Karpas-422 (cell line): ENCODE data around the gene AXIN2. TPM values are rescaled to one million over a fixed set of nuclear protein-coding genes. Genes with fewer than 3 reads are reported as not detected.
"Not testable (repeated sequence)": the region's sequence is repeated elsewhere in the genome, so short reads cannot be mapped to it uniquely, and the experiment has no call there.

ENCODE experiments used
- DNase-seq: peaks from one replicate; pipeline ENCODE4 v3.0.0-alpha.2; 2015
- H2AFZ ChIP-seq: fragments of 200-600 bp; sonication (generic); 2 replicates; pipeline ENCODE4 v1.6.1; 2014; ENCODE audit warnings: antibody characterized with exemption, low read length, mixed read lengths
- H3K27ac ChIP-seq: fragments of 200-600 bp; sonication (generic); 2 replicates; pipeline ENCODE4 v1.5.1; 2014; ENCODE audit warnings: mild to moderate bottlenecking, low read length, moderate library complexity
- H3K27me3 ChIP-seq: fragments of 200-600 bp; sonication (generic); 2 replicates; pipeline ENCODE4 v1.6.1; 2014; ENCODE audit warnings: low read length, mixed read lengths
- H3K36me3 ChIP-seq: fragments of 200-600 bp; sonication (generic); 2 replicates; pipeline ENCODE4 v1.6.1; 2014; ENCODE audit warnings: low read length, mixed read lengths; ENCODE audit not compliant: insufficient read depth
- H3K4me1 ChIP-seq: fragments of 200-600 bp; sonication (generic); 2 replicates; pipeline ENCODE4 v1.6.1; 2014; ENCODE audit warnings: mild to moderate bottlenecking, low read length, mixed read lengths
- H3K4me2 ChIP-seq: fragments of 200-600 bp; sonication (generic); 2 replicates; pipeline ENCODE4 v1.6.1; 2014; ENCODE audit warnings: low read length, low read depth, mild to moderate bottlenecking; ENCODE audit not compliant: poor library complexity, severe bottlenecking
- H3K4me3 ChIP-seq: fragments of 200-600 bp; sonication (generic); 2 replicates; pipeline ENCODE4 v1.5.1; 2014; ENCODE audit warnings: mild to moderate bottlenecking, antibody characterized with exemption, low read length, mixed read lengths
- H3K79me2 ChIP-seq: fragments of 200-600 bp; sonication (generic); 2 replicates; pipeline ENCODE4 v1.6.1; 2014; ENCODE audit warnings: mild to moderate bottlenecking, low read length, mixed read lengths
- H3K9ac ChIP-seq: fragments of 200-600 bp; sonication (generic); 2 replicates; pipeline ENCODE4 v1.6.0; 2014; ENCODE audit warnings: low read length
- H3K9me2 ChIP-seq: fragments of 200-600 bp; sonication (generic), shearing (Covaris generic); replicated peaks from 2 replicates; pipeline ENCODE4 v1.6.0; 2014; ENCODE audit warnings: mild to moderate bottlenecking, low read length, moderate library complexity; ENCODE audit not compliant: insufficient read depth
- H3K9me3 ChIP-seq: fragments of 300-700, 200-600 bp; sonication (generic); 2 replicates; pipeline ENCODE4 v1.6.1; 2014; ENCODE audit warnings: low read length, mixed read lengths
- H4K20me1 ChIP-seq: fragments of 200-600 bp; sonication (generic); 2 replicates; pipeline ENCODE4 v1.6.1; 2014; ENCODE audit warnings: mild to moderate bottlenecking, antibody characterized with exemption, low read length, low read depth; ENCODE audit not compliant: insufficient read depth
- total RNA-seq: library from RNA; depleted of rRNA; stranded (reverse); fragments of >200 nt; shearing (Covaris generic); gene quantifications from 2 replicates; pipeline ENCODE4 v1.2.3, GENCODE V29; 2014; ENCODE audit warnings: low replicate concordance

AXIN2 gene
- total RNA-seq, 1 experiment from 2014 or later: not detected

GRCh38 chr17:65495122-65496055 is 66.1 kb downstream of the AXIN2 start:
- H3K79me2 ChIP-seq: no peaks in the 10 kb centered on the region
- no peak overlapping the region for H2AFZ ChIP-seq
- H3K9me2 ChIP-seq: no peaks in the 10 kb centered on the region; the same call in 1 of the 2 replicates
- H3K9me3 ChIP-seq: no peaks in the 10 kb centered on the region
- DNase-seq: no peak
- H3K4me1 ChIP-seq: no peaks in the 10 kb centered on the region
- H3K4me2 ChIP-seq: no peak overlapping the region
- no peaks in the 10 kb centered on the region for H4K20me1 ChIP-seq
- H3K36me3 ChIP-seq: no peaks in the 10 kb centered on the region
- H3K27me3 ChIP-seq: no peaks in the 10 kb centered on the region
- no peak overlapping the region for H3K9ac ChIP-seq
- H3K4me3 ChIP-seq: no peak overlapping the region
- no peak overlapping the region for H3K27ac ChIP-seq

GRCh38 chr17:65489413-65490155 is 71.9 kb downstream of the AXIN2 start:
- Histone ChIP-seq H3K4me3 (no peak overlapping the region), H3K9ac (no peak overlapping the region), H3K4me2 (no peak overlapping the region), H4K20me1 (no peaks in the 10 kb centered on the region), H3K79me2 (no peaks in the 10 kb centered on the region), H3K9me3 (no peaks in the 10 kb centered on the region), H3K4me1 (no peaks in the 10 kb centered on the region), H3K9me2 (no peaks in the 10 kb centered on the region), H3K36me3 (no peaks in the 10 kb centered on the region), H2AFZ (no peak overlapping the region), H3K27me3 (no peaks in the 10 kb centered on the region), H3K27ac (no peak overlapping the region)
- no peak for DNase-seq

- Histone ChIP-seq H3K9me2 (no peaks in the 10 kb centered on the region), H3K27me3 (no peaks in the 10 kb centered on the region), H3K36me3 (no peaks in the 10 kb centered on the region), H3K4me1 (no peaks in the 10 kb centered on the region), H3K79me2 (no peaks in the 10 kb centered on the region), H3K27ac (no peak overlapping the region), H2AFZ (no peak overlapping the region), H4K20me1 (no peaks in the 10 kb centered on the region), H3K9me3 (no peaks in the 10 kb centered on the region), H3K9ac (no peak overlapping the region), H3K4me2 (no peak overlapping the region), H3K4me3 (no peak overlapping the region)
- no peak for DNase-seq
These were observed 72.8 kb downstream of the AXIN2 start for GRCh38 chr17:65488665-65489064.

GRCh38 chr17:65487990-65488389 is 73.5 kb downstream of the AXIN2 start:
- Histone ChIP-seq H4K20me1 (no peaks in the 10 kb centered on the region), H3K9me3 (no peaks in the 10 kb centered on the region), H3K27ac (no peak overlapping the region), H3K9ac (no peak overlapping the region), H2AFZ (no peak overlapping the region), H3K9me2 (no peaks in the 10 kb centered on the region), H3K4me3 (no peak overlapping the region), H3K4me2 (no peak overlapping the region), H3K4me1 (no peaks in the 10 kb centered on the region), H3K27me3 (no peaks in the 10 kb centered on the region), H3K36me3 (no peaks in the 10 kb centered on the region), H3K79me2 (no peaks in the 10 kb centered on the region)
- DNase-seq: no peak

- Histone ChIP-seq H3K4me3 (no peak overlapping the region), H3K79me2 (no peaks in the 10 kb centered on the region), H2AFZ (no peak overlapping the region), H3K4me2 (no peak overlapping the region), H3K9ac (no peak overlapping the region), H3K27ac (no peak overlapping the region), H3K4me1 (no peaks in the 10 kb centered on the region), H4K20me1 (no peaks in the 10 kb centered on the region), H3K27me3 (no peaks in the 10 kb centered on the region), H3K9me3 (no peaks in the 10 kb centered on the region), H3K36me3 (no peaks in the 10 kb centered on the region), H3K9me2 (no peaks in the 10 kb centered on the region)
- DNase-seq: no peak
These were observed 74.3 kb downstream of the AXIN2 start for GRCh38 chr17:65487161-65487560.

GRCh38 chr17:65485388-65486299 is 75.8 kb downstream of the AXIN2 start:
- Histone ChIP-seq H3K4me3 (no peak overlapping the region), H3K27ac (no peak overlapping the region), H3K9me2 (no peaks in the 10 kb centered on the region), H3K4me2 (no peak overlapping the region), H3K4me1 (no peaks in the 10 kb centered on the region), H3K27me3 (no peaks in the 10 kb centered on the region), H3K9ac (no peak overlapping the region), H2AFZ (no peak overlapping the region), H3K36me3 (no peaks in the 10 kb centered on the region), H3K79me2 (no peaks in the 10 kb centered on the region), H4K20me1 (no peaks in the 10 kb centered on the region), H3K9me3 (no peaks in the 10 kb centered on the region)
- no peak for DNase-seq

GRCh38 chr17:65484405-65484804 is 77.0 kb downstream of the AXIN2 start:
- not testable (repeated sequence) for H3K27ac ChIP-seq, H3K4me1 ChIP-seq, DNase-seq, H3K36me3 ChIP-seq, H2AFZ ChIP-seq, H3K27me3 ChIP-seq, H4K20me1 ChIP-seq, H3K9ac ChIP-seq, H3K4me2 ChIP-seq, H3K9me3 ChIP-seq, H3K9me2 ChIP-seq, H3K4me3 ChIP-seq, H3K79me2 ChIP-seq
